SK-N-MC (cell line): Measurements from ENCODE around the gene PFDN4.

Experiments used
- DNase-seq: peaks from one replicate; pipeline ENCODE4 v3.0.0-alpha.2; 2011; ENCODE audit warnings: low read depth, low spot score
- H3K27ac ChIP-seq: fragments of 200-600 bp; sonication (generic); 2 replicates; pipeline ENCODE4 v1.5.1; 2016; ENCODE audit warnings: mixed run types
- H3K36me3 ChIP-seq: fragments of 200-600 bp; sonication (generic); 2 replicates; pipeline ENCODE4 v1.6.1; 2017; ENCODE audit warnings: antibody characterized with exemption, low read length, mixed read lengths; ENCODE audit not compliant: insufficient read depth
- H3K4me3 ChIP-seq: fragments of 200-600 bp; sonication (generic); 2 replicates; pipeline ENCODE4 v1.5.1; 2016
- H3K9ac ChIP-seq: fragments of 200-600 bp; sonication (generic); 2 replicates; pipeline ENCODE4 v1.8.0; 2017; ENCODE audit warnings: mixed run types, mixed read lengths; ENCODE audit not compliant: insufficient read length
- H3K9me3 ChIP-seq: fragments of 200-600 bp; sonication (generic); 2 replicates; pipeline ENCODE4 v1.6.1; 2017; ENCODE audit warnings: low read depth, mild to moderate bottlenecking, antibody characterized with exemption, low read length, moderate library complexity, mixed read lengths
- EZH2 ChIP-seq: fragments of 200-600 bp; sonication (generic); IDR thresholded peaks from one replicate; pipeline ENCODE4 v1.6.1; 2017; ENCODE audit warnings: antibody characterized with exemption
- FOXP2 ChIP-seq: optimal IDR thresholded peaks from 2 replicates; pipeline ENCODE3; 2011; ENCODE audit warnings: mild to moderate bottlenecking, moderate library complexity; ENCODE audit not compliant: insufficient read depth; ENCODE audit errors: extremely low read length, control extremely low read depth
- POLR2AphosphoS5 ChIP-seq: IDR thresholded peaks from 2 replicates; pipeline ENCODE4 v1.6.1; 2012; ENCODE audit warnings: mild to moderate bottlenecking, low read depth, low read length, borderline replicate concordance

PFDN4 gene

GRCh38 chr20:54180931-54181330 is 27.0 kb upstream of the PFDN4 start:
- Histone ChIP-seq H3K9ac (no peak overlapping the region), H3K36me3 (no peaks in the 10 kb centered on the region), H3K9me3 (no peaks in the 10 kb centered on the region), H3K4me3 (no peak overlapping the region), H3K27ac (no peak overlapping the region)
- DNase-seq: no peak
- TF ChIP-seq POLR2AphosphoS5 (no peak), EZH2 (no peak), FOXP2 (no peak)

- H3K36me3 ChIP-seq: no peaks in the 10 kb centered on the region
- DNase-seq: no peak
- H3K4me3 ChIP-seq: no peak overlapping the region
- H3K9me3 ChIP-seq: no peaks in the 10 kb centered on the region
- TF ChIP-seq FOXP2: no peak
- TF ChIP-seq POLR2AphosphoS5: no peak
- TF ChIP-seq EZH2: no peak
- H3K9ac ChIP-seq: no peak overlapping the region
- H3K27ac ChIP-seq: no peak overlapping the region
Observed at GRCh38 chr20:54184071-54184470, 23.8 kb upstream of the PFDN4 start.

GRCh38 chr20:54184904-54185626 is 22.8 kb upstream of the PFDN4 start:
- TF ChIP-seq POLR2AphosphoS5 (no peak), EZH2 (no peak), FOXP2 (no peak)
- no peaks in the 10 kb centered on the region for H3K36me3 ChIP-seq
- H3K4me3 ChIP-seq: no peak overlapping the region
- no peak for DNase-seq
- no peak overlapping the region for H3K9ac ChIP-seq
- H3K27ac ChIP-seq: no peak overlapping the region
- H3K9me3 ChIP-seq: no peaks in the 10 kb centered on the region

- TF ChIP-seq FOXP2: no peak
- TF ChIP-seq POLR2AphosphoS5: no peak
- no peak for TF ChIP-seq EZH2
- no peaks in the 10 kb centered on the region for H3K9me3 ChIP-seq
- no peak overlapping the region for H3K4me3 ChIP-seq
- DNase-seq: no peak
- peak overlapping the region; percentile 27; the same call in 1 of the 2 replicates for H3K27ac ChIP-seq
- H3K9ac ChIP-seq: no peak overlapping the region
- no peaks in the 10 kb centered on the region for H3K36me3 ChIP-seq
Observed at GRCh38 chr20:54188132-54188849, 19.6 kb upstream of the PFDN4 start.

- Histone ChIP-seq H3K4me3 (no peak overlapping the region), H3K9ac (no peak overlapping the region), H3K9me3 (no peaks in the 10 kb centered on the region), H3K27ac (peak overlapping the region; percentile 80; the same call in 1 of the 2 replicates), H3K36me3 (no peaks in the 10 kb centered on the region)
- DNase-seq: no peak
- TF ChIP-seq POLR2AphosphoS5 (no peak), EZH2 (no peak)
Observed at GRCh38 chr20:54189630-54190029, 18.3 kb upstream of the PFDN4 start.

GRCh38 chr20:54190217-54190616 is 17.7 kb upstream of the PFDN4 start:
- H3K9ac ChIP-seq: no peak overlapping the region
- H3K4me3 ChIP-seq: peak overlapping the region; percentile 18; the same call in 1 of the 2 replicates
- H3K27ac ChIP-seq: peak overlapping the region; percentile 80
- no peak for DNase-seq
- no peaks in the 10 kb centered on the region for H3K9me3 ChIP-seq
- TF ChIP-seq EZH2: no peak
- TF ChIP-seq FOXP2: no peak
- TF ChIP-seq POLR2AphosphoS5: no peak
- no peaks in the 10 kb centered on the region for H3K36me3 ChIP-seq

- H3K9ac ChIP-seq: no peak overlapping the region
- H3K9me3 ChIP-seq: no peaks in the 10 kb centered on the region
- H3K4me3 ChIP-seq: no peak overlapping the region
- no peak for TF ChIP-seq EZH2
- no peak for TF ChIP-seq POLR2AphosphoS5
- DNase-seq: no peak
- no peaks in the 10 kb centered on the region for H3K36me3 ChIP-seq
- H3K27ac ChIP-seq: no peak overlapping the region
Observed at GRCh38 chr20:54193817-54194216, 14.1 kb upstream of the PFDN4 start.

GRCh38 chr20:54194724-54195438 is 13.0 kb upstream of the PFDN4 start:
- H3K36me3 ChIP-seq: no peaks in the 10 kb centered on the region

More at GRCh38 chr20:54194724-54195438, 13.0 kb upstream of the PFDN4 start:
- TF ChIP-seq FOXP2 (no peak), EZH2 (no peak)
- H3K27ac ChIP-seq: no peak overlapping the region
- DNase-seq: no peak
- no peak overlapping the region for H3K4me3 ChIP-seq
- no peaks in the 10 kb centered on the region for H3K9me3 ChIP-seq
- no peak overlapping the region for H3K9ac ChIP-seq
